Stimulated activated CD4-positive, alpha-beta T cell treated with anti-CD3 and anti-CD28 coated beads, Interleukin-4, amount 100 ng/mL, for 4 hours (primary cell): ENCODE data around the gene PRSS33.

Source experiments
- DNase-seq, 2 experiments: peaks; one replicate each; pipeline ENCODE4 v3.0.0-alpha.2; 2020

The PRSS33 gene, protein sequence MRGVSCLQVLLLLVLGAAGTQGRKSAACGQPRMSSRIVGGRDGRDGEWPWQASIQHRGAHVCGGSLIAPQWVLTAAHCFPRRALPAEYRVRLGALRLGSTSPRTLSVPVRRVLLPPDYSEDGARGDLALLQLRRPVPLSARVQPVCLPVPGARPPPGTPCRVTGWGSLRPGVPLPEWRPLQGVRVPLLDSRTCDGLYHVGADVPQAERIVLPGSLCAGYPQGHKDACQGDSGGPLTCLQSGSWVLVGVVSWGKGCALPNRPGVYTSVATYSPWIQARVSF

GRCh38 chr16:2787406-2787805, at the start of gene PRSS33:
PRSS33 (minus strand) TSS chr16:2787560; CDS start chr16:2786547, 1,013 bp downstream.
- no peak for DNase-seq

- no peak for DNase-seq
Observed at GRCh38 chr16:2836646-2837508, 49.5 kb upstream of the PRSS33 start.

DNA sequence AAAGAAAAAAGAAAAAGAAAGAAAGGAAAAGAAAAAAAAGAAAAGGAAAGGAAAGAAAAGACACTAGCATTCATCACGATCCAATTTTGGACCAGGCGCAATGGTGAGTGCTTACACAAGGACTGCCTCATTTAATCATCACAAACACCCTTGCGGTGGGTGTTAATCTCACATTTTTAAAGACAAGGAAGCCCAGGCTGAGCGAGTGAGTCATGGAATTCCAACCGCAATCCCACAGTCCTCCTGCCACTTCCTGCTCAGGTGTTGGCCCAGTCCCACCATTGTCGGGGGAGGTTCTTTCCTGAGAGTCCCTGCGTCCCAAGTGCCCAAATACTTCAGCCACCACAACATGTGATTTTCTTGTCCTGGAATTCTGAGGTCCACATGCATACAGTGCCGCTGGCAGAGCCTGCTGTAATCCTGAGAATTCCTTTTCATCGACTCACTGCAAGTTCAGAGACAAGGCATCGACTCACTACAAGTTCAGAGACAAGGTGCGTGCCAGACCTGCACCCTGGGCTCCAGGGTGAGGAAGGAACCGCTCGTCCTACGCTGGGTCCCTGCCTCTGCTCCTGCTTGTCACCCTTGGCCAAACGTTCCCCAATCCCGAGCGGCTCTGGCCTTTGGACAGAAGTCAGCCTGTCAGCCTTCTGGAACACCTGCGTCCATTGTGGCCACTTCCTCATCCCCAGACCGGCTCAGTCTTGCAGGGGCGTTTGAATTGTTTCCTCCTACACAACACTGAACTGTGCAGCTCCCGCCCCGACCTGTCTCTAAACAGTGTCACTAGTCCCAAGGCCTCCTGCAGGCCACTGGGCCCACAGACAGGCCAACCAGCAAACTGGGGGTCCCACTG, 48.5 kb upstream of the PRSS33 start:
- DNase-seq: no peak

DNA sequence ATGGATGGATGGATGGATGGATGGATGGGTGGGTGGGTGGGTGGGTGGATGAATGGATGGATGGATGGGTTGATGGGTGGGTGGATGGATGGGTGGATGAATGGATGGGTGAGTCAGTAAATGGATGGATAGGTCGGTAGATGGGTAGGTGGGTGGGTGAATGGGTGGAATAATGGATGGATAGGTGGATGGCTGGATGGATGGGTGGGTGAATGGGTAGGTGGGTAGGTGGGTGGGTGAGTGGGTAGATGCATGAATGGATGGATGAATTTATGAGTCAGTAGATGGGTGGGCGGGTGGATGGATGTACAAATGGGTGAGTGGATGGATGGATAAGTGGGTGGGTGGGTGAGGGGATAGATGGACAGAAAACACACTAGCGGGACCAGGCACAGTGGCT, 47.6 kb upstream of the PRSS33 start:
- DNase-seq: no peak

DNA sequence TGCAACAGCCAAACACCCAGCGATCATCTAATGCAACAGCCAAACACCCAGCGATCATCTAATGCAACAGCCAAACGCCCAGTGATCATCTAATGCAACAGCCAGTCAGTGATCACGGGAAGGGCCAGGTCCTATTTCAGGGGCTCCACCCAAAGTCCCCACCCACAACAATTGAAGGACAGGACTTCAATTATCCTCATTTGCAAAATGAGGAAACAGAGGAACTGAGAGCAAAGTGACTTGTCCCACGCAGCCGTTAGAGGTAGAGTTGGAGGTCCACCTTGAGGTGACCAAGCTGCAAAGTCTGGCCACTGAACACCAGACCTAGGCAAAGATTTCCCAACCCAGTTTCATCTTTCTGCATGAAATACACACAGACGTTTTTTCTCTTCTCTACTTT, 46.4 kb upstream of the PRSS33 start:
- DNase-seq: no peak

GRCh38 chr16:2831203-2831602, 43.8 kb upstream of the PRSS33 start:
- DNase-seq: no peak

GRCh38 chr16:2830355-2830695, 43.0 kb upstream of the PRSS33 start:
- DNase-seq: no peak

- no peak for DNase-seq
Observed at GRCh38 chr16:2829501-2830354, 42.4 kb upstream of the PRSS33 start, which contains the start of gene ZG16B. ZG16B (plus strand) TSS chr16:2830303; CDS start chr16:2830442, 139 bp downstream.

DNA sequence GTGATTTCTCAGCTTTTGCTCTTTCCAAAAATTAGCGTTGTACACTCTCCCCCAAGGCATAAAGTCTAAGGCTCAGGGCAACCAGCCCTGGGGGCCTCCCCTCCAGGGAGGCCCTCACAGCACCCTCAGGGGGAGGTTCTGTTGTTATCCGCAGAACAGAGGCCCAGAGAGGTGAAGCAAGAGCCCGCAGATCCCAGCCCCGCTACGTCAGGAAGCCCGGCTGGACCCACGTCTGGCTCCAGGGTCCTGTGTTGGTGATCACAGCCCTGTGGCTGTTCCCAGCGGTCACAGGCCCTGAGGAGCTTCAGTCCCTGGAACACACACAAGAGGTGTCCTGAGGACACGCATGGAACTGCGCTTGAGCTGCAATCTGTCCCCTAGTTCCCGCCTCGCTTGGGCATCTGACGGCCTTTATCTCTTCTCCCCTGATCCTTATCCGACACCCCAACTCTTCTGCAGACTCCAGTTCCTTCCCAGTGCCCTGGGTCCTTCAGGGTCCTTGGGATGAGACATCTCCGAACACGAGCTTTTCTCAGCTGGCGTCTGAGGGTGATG, 41.6 kb upstream of the PRSS33 start:
- no peak for DNase-seq

- no peak for DNase-seq
Observed at GRCh38 chr16:2828521-2828840, 41.1 kb upstream of the PRSS33 start.

DNA sequence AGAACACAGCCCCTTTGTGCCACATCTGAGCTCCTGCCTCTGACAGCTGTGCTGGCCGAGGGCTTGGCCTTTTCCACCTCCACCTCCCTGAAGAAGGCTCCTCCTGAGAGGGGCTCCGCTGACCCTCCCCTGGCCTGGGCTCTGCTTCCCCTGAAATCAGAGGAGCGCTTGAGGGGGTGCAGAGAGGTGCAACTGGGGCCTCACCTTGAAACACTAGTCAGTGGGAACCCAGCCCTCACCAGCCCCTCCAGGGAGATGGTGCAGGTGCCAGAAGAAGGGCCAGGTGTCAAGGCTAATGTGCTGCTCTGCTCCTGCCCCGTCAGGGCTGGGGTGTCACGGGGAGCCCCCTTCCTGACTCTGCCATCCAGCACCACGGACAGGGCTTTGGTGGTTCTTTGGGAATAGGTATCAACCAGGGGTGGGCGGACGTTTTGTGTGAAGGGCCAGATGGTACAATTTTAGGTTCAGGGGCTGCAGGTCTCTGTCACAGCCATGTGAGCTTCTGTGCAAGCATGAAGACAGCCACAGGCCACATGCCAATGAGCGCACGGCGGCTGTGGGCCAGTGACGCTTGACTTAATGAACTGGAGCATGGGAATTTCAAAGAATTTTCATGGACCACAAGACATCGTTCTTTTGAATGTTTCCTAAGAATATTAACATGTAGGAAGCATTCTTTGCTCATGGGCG, 40.6 kb upstream of the PRSS33 start:
- no peak for DNase-seq

DNA sequence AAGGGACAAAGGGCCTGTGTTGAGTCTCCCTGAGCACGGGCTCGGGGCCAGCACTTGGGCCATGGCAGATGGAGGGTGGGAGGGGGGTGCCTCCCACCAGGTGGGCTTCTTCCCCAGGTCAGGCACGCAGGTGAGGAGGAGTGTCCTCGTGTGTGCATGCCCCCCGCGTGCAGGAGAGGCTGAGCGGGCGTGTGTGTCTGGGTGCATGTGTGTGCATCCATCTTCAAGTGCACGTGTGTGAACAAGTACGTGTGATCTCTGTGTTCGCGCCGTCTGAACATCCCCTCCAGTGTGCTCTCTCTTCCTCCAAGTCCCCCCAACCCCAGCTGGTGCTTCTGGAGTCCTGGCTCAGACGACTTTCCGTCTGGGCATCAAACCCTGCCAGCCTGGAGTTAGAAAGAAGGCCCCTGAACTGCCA, 40.0 kb upstream of the PRSS33 start:
- DNase-seq: no peak

DNA sequence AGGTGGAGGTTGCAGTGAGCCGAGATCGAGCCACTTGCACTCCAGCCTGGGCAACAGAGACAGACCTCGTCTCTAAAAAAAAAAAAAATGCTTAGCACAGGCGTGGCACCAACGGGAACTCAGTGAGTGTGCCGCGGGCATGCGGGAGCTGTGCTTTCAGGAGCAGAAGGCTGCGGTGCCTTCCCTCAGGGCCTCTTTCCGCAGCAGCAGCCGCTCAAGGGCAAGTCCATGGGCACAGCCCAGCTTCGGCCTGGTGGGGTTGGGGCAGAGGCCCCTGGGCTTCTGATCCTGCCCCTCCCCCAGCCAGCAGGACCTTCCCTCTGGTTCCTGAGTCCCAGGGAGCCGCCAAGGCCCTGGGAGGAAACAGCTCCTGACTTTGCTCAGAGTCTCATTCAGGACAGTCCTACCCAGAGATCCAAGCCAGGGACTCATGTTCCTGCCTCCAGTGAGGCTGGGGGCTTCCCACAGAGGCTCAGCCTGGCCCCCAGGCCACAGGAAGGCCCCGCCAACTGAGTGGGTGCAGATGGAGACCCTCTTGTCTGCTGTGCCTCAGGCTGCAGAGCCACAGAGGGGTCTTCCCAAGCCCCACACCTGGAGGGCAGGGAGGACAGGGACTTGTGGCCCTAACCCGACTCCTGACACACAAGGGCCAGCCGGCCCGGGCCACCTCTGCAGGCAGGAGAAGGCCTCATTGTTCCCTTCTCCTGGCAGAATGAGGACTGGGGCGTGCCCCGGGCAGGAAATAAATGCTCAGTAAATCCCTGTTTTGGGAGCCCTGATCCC, 39.4 kb upstream of the PRSS33 start:
- DNase-seq: no peak

DNA sequence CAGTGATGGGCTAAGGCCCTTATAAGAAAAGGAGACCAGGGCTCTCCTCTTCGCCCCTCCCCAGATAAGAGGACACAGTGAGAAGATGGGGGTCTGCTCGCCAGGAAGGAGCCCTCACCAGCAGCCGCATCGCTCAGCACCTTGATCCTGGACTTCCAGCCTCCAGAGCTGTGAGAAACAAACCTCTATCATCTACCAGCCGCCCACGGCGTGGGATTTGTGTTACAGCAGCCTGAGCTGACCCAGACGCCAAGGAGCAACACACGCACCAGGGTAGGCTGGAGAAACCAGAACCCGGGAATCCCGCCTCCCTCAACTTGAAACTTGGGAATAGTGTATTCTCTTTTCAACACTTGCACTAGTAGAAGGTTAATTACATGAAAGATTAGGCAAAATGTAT, 38.5 kb upstream of the PRSS33 start:
- DNase-seq: no peak

DNA sequence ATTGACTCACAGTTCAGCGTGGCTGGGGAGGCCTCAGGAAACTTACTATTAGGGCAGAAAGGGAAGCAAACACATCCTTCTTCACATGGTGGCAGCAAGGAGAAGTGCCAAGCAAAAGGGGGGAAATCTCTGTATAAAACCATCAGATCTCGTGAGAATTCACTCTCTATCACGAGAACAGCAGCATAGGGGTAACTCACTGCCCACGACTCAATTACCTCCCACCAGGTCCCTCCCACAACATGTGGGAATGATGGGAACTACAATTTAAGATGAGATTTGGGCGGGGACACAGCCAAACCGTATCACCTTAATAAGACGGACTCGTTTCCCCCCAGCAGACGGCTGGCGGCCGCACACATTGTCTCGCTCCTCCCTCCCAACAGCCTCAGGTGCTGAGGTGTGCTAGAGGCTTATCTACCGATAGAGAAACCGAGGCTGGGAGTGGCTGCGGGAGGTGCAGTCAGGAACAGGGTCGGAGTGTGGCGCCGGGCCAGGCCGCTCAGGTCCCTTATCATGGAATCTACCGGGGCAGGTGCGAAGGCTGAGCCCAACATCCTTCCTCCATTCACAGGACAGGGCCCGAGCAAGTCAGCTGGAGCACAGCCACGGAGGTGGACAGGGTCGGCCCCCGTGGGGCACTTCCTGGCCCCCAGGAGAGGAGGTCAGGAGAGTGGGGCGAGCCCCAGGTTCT, 37.8 kb upstream of the PRSS33 start:
- no peak for DNase-seq

GRCh38 chr16:2824626-2825025, 37.3 kb upstream of the PRSS33 start:
- no peak for DNase-seq

- DNase-seq: no peak
Observed at GRCh38 chr16:2822496-2822895, 35.1 kb upstream of the PRSS33 start.

DNA sequence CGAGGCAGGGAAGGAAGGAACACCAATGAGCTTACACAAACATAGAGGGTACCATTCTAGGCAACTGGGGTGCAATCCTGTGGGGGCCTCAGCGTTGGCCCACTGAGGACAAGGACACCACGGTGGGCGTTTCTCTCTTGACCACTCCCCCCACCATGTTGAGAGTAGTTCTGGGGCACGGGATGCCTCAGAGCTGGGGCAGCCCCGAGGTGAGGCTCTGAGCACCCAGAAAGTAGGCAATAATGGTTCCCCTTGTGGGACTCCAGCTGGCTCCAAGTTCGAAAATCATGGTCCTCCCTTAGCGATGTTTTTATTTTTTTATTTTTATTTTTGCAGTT, 34.8 kb upstream of the PRSS33 start:
- no peak for DNase-seq

GRCh38 chr16:2821487-2822157, 34.3 kb upstream of the PRSS33 start:
- no peak for DNase-seq
